NCI-H1092 (cell line): ENCODE results near the gene NETO2.
"Not testable (repeated sequence)": the region's sequence is repeated elsewhere in the genome, so short reads cannot be mapped to it uniquely, and the experiment has no call there.

Experiments used
- DNase-seq: peaks from one replicate; lab custom pipeline; 2025; lab: John Stamatoyannopoulos, UW

NETO2 gene

DNA sequence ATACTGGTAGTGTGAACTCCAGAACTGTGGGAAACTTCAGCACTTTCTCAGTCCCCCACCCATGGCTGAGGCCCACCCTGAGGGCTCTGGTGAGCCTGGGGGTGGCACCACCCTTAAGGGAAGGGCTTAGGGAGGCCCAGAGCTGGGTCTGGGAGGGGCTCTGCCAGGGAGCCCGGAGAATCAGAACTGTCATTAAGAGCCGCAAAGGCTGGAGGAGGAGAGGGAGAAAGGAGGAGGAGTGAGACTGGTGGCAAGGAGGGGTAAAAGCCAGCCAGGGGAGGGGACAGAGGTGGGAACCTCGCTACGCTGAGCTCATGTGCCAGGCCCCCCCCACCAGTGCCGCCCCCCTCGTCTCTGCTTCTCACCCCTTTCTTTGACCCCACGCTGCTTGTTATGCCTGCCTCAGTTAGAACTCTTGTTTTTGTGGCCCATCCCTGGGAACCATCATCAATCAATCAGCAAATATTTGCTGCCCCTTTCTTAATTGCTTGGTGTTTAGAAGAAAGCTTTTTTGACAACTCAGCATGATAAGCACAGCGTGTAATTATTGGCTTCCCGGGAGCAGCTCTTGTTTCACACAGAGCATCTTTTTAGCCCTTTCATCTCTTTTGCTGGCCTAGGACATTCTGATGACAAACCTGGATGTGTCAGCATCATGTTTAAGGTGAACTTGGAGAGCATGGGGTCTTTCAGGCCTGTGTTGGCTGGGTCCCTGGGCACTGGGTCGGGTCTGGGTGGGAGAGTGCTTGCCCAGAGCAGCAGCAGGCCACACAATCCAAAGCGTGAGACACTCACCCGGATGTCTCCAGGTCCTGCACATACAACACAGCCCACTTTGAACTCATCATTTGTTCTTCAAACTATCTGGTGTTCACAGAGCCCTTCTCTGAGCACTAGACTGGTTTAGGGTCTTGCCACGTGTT, 77.7 kb downstream of the NETO2 start:
- DNase-seq, result no peak

- no peak for DNase-seq
Measured at GRCh38 chr16:47064775-47065174, 79.0 kb downstream of the NETO2 start.

DNA sequence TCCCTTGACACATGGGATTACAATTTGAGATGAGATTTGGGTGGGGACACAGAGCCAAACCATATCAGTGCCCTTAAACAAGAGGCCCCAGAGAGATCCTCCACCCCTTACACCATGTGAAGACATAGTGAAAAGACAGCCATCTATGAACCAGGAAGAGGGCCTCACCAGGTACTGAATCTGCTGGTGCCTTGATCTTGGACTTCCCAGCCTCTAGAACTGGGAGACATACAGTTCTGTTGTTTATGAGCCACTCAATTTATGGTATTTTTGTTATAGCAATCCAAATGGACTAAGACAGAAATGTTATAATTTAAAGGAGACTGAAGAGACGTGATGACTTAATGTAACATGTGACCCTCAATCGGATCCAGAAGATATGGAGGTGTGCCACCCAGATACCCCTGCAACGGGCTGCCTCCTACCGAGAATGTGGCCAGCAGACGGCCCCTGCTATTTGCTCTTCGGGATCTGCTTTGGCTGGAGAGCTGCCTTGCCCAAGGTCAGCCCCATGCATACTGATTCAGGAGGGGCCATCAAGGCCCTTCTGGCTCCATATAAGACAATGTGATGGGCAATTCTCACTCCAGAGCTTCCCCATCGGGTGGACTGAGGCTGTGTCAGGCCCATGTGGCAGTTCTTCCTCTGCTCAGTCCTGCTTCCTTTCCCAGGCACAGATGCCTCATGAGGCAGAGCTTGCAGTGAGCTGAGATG, 80.6 kb downstream of the NETO2 start:
- DNase-seq, result no peak

- no peak for DNase-seq
Measured at GRCh38 chr16:47061204-47061603, 82.5 kb downstream of the NETO2 start.

- DNase-seq, result no peak
Measured at GRCh38 chr16:47060596-47060995, 83.1 kb downstream of the NETO2 start.

DNA sequence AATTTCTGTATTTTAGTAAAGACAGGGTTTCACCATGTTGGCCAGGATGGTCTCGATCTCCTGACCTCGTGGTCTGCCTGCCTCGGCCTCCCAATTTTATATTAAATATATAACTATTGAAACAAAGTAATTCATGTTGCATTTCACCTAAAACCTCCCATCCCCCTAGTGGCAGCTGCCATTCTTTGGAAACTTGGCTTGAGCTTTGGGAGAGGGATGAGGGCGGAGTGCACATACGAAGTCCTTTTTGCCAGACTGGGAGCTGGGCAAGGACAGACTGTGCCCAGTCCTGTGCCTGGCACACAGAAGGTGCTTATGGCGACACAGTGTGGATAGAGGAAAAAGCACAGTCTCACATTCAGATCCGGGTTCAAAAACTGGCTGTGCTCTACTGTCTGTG, 83.8 kb downstream of the NETO2 start:
- no peak for DNase-seq

GRCh38 chr16:47059130-47059529, 84.6 kb downstream of the NETO2 start:
- DNase-seq, result not testable (repeated sequence)

DNA sequence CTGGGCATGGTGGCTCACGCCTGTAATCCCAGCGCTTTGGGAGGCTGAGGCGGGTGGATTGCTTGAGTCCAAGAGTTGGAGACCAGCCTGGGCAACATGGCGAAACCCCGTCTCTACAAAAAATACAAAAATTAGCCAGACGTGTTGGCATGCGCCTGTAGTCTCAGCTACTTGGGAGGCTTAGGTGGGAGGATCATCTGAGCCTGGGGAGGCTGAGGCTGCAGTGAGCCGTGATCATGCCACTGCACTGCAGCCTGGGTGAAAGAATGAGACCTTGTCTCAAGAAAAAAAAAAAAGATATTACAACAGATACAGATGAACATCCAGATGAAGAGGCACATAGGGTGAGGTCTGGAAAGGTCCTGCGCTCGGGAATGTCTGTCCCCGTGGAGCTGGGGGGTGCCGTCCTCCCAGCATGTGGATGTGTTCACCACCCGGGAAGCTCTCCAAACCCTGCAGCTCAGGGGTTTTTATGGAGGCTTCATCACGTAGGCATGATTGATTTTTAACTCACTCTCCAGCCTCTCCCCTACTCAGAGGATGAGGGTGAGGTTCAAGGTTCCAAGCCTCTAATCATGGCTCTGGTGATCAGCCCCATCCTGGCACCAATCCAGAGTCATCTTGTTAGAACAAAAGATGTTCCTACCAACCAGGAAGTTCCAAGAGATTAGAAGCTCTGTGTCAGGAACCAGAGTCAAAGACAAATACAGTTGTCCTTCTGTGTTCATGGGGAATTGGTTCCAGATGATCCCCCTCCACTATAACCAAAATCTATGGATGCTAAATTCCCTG, 85.3 kb downstream of the NETO2 start:
- peak; percentile 4 for DNase-seq

- DNase-seq, result no peak
Measured at GRCh38 chr16:47057630-47057993, 86.1 kb downstream of the NETO2 start.

- DNase-seq, result no peak
Measured at GRCh38 chr16:47056688-47057629, 86.8 kb downstream of the NETO2 start.

GRCh38 chr16:47056061-47056460, 87.7 kb downstream of the NETO2 start:
- DNase-seq, result not testable (repeated sequence)

- no peak for DNase-seq
Measured at GRCh38 chr16:47055136-47055885, 88.4 kb downstream of the NETO2 start.

GRCh38 chr16:47054306-47054705, 89.4 kb downstream of the NETO2 start:
- DNase-seq, result no peak

DNA sequence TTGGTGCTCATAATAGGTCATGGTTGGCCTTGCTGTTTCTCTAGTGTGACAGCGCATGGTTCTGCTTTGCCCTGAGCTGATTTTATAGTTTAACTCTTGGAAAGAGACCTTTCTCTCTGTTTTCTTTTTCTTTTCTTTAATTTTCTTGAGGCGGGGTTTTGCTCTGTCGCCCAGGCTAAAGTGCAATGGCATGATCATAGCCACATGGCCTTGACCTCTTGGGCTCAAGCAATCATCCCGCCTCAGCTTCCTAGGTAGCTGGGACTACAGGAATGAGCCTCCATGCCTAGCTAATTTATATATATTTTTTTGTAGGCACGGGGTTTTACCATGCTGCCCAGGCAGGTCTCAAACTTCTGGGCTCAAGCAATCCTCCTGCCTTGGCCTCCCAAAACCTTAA, 89.8 kb downstream of the NETO2 start:
- no peak for DNase-seq

GRCh38 chr16:47052666-47053640, 90.8 kb downstream of the NETO2 start:
- DNase-seq, result no peak

GRCh38 chr16:47051031-47051430, 92.7 kb downstream of the NETO2 start:
- no peak for DNase-seq

DNA sequence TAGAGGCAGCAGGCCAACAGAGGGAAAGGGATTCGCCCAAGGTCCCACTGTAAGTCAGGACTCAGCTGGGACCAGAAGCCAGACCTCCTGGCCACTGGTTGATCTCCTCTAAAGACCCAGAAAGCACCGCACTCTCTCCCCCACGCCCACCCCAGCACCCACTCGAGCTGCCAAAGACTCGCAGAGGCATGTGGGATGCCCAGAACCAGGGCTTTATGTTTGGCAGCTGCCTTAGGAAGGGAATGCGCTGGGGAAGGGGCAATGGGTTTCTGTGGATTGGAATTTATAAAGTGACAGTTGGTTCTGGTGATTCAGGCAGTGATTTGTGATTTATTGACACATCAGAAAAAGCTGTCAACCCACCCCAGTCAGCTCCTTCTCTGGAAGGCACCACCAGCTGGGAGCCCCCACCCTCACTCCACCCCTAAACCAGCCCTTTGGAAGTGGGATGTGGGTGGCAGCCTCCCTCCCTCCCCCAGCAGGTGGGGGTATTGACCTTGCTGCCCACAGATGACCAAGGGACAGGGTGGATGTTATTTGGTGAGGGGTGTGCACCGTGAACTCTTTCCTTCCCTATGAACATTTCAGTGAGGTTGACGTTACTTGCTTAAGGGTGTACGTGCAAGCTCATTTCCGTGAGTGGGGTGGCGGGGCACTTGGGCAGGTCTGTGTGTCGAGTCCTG, 93.7 kb downstream of the NETO2 start:
- no peak for DNase-seq

DNA sequence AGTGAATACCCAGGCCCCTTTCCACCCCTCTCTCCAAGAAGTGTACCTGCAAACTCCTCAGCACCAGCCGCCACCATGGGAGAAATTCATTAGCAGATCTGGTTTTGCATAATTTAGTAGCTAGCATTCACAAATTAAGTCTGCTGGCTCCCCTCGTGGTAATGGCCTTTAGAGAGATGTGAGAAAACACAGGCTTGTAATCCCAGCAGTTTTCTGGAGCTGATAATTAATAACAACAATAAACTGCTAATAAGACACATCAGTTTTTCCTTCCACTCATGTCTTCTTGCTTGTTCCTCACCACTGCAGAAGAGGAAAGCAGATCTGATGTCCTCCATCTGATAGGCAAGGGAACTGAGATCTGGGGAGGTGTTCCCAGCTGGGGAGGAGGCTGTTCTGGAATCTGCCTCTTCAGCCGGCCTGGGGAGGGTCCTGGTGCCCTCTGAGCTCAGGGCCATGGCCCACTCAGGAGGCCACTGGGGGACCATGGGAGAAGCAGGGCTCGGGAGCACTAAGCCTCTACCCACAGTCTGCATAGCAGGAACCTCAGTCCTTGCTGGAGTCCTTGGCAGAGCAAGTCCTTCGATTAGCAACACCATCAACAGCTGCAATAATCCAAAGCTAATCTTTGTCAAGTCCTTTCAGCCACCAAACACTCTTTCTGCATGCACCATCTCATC, 96.1 kb downstream of the NETO2 start:
- DNase-seq, result no peak
